ENCODE results near the gene COL4A2.

Gene COL4A2

GRCh38 chr13:110455444-110455843 lies 148.4 kb downstream of the COL4A2 start:
- DNase-seq (ENCODE audit: low spot score), result no peak

- peak; percentile 81 for DNase-seq (ENCODE audit: low spot score)
Measured at GRCh38 chr13:110455941-110456340, 148.9 kb downstream of the COL4A2 start.

GRCh38 chr13:110456550-110456949 lies 149.5 kb downstream of the COL4A2 start:
- DNase-seq (ENCODE audit: low spot score), result no peak

- DNase-seq (ENCODE audit: low spot score), result no peak
Measured at GRCh38 chr13:110457361-110457760, 150.3 kb downstream of the COL4A2 start.

- DNase-seq (ENCODE audit: low spot score), result no peak
Measured at GRCh38 chr13:110458017-110458416, 150.9 kb downstream of the COL4A2 start.

GRCh38 chr13:110458594-110459365 lies 151.7 kb downstream of the COL4A2 start:
- no peak for DNase-seq (ENCODE audit: low spot score)

- no peak for DNase-seq (ENCODE audit: low spot score)
Measured at GRCh38 chr13:110462091-110462490, 155.0 kb downstream of the COL4A2 start.

GRCh38 chr13:110463156-110463555 lies 156.1 kb downstream of the COL4A2 start:
- no peak for DNase-seq (ENCODE audit: low spot score)

GRCh38 chr13:110463871-110464510 lies 156.9 kb downstream of the COL4A2 start:
- DNase-seq (ENCODE audit: low spot score), result no peak

GRCh38 chr13:110464556-110465333 lies 157.7 kb downstream of the COL4A2 start:
- no peak for DNase-seq (ENCODE audit: low spot score)

GRCh38 chr13:110465696-110466095 lies 158.6 kb downstream of the COL4A2 start:
- no peak for DNase-seq (ENCODE audit: low spot score)

GRCh38 chr13:110466266-110466915 lies 159.3 kb downstream of the COL4A2 start:
- no peak for DNase-seq (ENCODE audit: low spot score)

- no peak for DNase-seq (ENCODE audit: low spot score)
Measured at GRCh38 chr13:110467516-110468110, 160.5 kb downstream of the COL4A2 start.

- DNase-seq (ENCODE audit: low spot score), result no peak
Measured at GRCh38 chr13:110468986-110469495, 162.0 kb downstream of the COL4A2 start.

GRCh38 chr13:110469597-110469996 lies 162.5 kb downstream of the COL4A2 start:
- no peak for DNase-seq (ENCODE audit: low spot score)

- no peak for DNase-seq (ENCODE audit: low spot score)
Measured at GRCh38 chr13:110470272-110471009, 163.4 kb downstream of the COL4A2 start.

GRCh38 chr13:110471156-110471832 lies 164.2 kb downstream of the COL4A2 start:
- DNase-seq (ENCODE audit: low spot score), result peak; percentile 24

- DNase-seq (ENCODE audit: low spot score), result peak; percentile 83
Measured at GRCh38 chr13:110471833-110472162, 164.7 kb downstream of the COL4A2 start.

- DNase-seq (ENCODE audit: low spot score), result no peak
Measured at GRCh38 chr13:110472904-110473563, 165.9 kb downstream of the COL4A2 start.

GRCh38 chr13:110474713-110475112 lies 167.6 kb downstream of the COL4A2 start:
- no peak for DNase-seq (ENCODE audit: low spot score)
